ENCODE results near the gene FIP1L1. TPM values are rescaled to one million over a fixed set of nuclear protein-coding genes. Genes with fewer than 3 reads are reported as not detected.
"Not testable (repeated sequence)": the region's sequence is repeated elsewhere in the genome, so short reads cannot be mapped to it uniquely, and the experiment has no call there.

Gene FIP1L1, protein sequence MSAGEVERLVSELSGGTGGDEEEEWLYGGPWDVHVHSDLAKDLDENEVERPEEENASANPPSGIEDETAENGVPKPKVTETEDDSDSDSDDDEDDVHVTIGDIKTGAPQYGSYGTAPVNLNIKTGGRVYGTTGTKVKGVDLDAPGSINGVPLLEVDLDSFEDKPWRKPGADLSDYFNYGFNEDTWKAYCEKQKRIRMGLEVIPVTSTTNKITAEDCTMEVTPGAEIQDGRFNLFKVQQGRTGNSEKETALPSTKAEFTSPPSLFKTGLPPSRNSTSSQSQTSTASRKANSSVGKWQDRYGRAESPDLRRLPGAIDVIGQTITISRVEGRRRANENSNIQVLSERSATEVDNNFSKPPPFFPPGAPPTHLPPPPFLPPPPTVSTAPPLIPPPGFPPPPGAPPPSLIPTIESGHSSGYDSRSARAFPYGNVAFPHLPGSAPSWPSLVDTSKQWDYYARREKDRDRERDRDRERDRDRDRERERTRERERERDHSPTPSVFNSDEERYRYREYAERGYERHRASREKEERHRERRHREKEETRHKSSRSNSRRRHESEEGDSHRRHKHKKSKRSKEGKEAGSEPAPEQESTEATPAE
- total RNA-seq, result 55.8 TPM

DNA sequence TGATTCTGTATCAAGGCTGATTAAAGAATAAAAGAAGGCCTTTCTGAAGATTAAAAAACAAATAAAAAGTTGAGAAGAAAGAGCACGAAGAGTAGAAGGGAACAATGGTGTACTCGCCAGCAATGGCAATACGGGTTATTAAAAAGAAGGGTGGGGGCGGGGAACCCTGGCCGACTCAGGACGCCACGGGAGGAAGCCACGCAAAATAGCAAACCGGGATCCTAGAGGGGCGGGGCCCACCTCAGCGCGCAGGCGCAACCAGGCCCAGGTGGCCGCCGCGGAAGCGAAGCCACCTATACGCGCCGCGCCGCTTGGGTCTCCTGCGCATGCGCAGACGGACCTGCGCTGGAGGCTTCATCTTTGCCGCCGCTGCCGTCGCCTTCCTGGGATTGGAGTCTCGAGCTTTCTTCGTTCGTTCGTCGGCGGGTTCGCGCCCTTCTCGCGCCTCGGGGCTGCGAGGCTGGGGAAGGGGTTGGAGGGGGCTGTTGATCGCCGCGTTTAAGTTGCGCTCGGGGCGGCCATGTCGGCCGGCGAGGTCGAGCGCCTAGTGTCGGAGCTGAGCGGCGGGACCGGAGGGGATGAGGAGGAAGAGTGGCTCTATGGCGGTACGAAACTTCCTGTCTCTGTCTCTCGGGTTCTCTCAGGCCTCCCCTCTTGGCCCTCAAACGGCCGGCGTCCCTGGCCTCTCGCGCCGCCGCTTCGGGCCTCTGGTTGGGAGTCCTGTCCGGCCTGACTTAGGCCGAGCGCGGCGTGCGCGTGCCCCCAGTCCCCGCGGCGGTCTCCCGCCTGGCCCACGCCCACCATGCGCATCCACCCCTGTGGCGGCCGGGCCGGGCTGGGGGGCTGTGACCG is at the start of gene FIP1L1:
TSS of gene FIP1L1 (plus strand) at position 323 of the 852 bp plus-strand sequence. CDS start at position 521, 198 bp downstream.
- peak; percentile 80 for DNase-seq

DNA sequence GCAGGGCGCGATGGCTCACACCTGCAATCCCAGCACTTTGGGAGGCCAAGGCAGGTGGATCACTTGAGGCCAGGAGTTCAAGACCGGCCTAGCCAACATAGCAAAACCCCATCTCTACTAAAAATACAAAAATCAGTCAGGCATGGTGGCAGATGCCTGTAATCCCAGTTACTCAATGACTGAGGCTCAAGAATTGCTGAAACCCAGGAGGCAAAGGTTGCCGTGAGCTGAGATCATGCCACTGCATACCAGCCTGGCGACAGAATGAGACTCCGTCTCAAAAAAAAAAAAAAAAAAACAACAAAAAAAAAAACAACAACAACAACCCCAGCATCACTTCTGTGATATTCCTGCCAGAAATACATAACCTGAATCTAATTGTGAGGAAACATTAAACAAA is 42.5 kb upstream of the FIP1L1 start:
- not testable (repeated sequence) for DNase-seq

- not testable (repeated sequence) for DNase-seq
Measured at GRCh38 chr4:53340145-53340544, 37.3 kb upstream of the FIP1L1 start.

- not testable (repeated sequence) for DNase-seq
Measured at GRCh38 chr4:53346392-53346791, 31.0 kb upstream of the FIP1L1 start.

DNA sequence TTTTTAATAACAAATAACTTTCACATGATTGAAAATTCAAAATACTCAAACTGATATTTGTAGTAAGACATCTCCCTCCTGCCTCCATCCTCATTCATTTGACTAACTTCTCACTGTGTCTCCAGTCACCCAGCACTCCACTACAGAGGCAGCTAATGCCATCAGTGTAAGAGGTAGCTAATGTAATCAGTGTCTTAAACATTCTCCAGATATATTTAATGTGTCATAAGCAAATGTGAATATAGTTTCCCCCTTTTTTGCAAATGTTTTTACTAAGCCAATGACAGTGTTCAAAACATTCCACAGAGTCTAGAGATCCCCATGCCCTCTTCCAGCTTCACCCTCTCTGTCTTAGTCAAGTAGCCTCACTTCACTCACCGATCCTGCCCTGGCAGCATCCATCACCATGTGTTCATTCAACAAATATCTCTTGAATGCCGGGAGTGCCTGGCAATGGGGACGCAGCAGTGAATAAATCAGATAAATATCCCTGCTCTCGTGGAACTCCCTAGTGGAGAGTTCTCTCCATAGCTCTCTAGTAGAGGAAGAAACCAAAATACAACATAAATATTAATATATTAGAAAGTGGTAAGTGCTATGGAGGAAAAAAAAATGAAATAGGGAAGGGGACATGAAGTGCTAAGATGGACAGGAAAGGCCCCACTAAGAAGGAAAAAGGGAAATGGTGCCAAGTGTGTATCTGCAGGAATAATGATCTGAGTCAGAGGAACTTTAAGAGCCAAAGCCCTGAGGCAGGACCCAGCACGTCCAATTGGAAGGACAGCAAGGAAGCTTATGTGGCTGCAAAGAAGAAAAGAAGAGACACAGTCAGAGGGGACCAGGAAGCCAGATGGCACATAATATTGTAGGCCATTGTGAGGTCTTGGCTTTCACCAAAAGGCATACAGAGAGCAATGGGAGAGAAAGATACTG is 30.3 kb upstream of the FIP1L1 start:
- no peak for DNase-seq

DNA sequence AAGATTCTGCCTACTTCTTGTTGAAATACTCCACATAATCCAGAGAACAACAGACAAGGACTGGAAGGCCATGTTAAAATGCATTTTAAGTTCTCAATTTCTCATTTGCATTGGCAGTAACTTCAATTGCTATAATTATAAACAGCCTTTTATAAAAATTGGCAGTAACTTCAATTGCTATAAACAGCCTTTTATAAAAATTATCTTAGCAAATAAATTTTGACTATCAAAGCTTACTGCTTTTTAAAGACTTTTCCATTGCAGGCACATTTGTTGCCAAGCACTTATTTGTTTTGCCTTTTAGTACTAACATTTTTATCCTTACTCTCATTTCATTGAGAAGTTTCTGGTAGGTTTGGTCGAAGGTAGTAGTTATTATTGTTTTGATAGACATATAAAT is 29.4 kb upstream of the FIP1L1 start:
- DNase-seq, result peak; percentile 47

DNA sequence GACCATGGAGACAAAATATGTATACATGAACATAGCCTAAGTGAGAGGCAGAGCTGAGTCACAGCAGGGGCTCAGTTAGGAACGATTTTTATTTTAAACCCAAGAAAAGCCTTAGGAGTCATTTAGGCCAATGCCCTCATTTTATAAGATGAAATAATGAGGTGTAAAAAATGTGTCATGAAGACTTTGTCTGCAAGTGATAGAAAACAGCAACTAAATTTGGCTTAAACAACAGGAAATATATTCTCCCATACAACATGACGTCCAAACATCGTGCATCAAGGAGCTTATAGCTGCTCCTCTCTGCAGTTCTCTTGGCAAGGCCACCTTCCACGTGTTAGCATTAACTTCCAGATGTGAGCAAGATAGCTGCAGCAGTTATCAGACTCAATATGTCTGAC is 28.4 kb upstream of the FIP1L1 start:
- peak; percentile 84 for DNase-seq

- DNase-seq, result no peak
Measured at GRCh38 chr4:53354012-53354722, 23.3 kb upstream of the FIP1L1 start.

DNA sequence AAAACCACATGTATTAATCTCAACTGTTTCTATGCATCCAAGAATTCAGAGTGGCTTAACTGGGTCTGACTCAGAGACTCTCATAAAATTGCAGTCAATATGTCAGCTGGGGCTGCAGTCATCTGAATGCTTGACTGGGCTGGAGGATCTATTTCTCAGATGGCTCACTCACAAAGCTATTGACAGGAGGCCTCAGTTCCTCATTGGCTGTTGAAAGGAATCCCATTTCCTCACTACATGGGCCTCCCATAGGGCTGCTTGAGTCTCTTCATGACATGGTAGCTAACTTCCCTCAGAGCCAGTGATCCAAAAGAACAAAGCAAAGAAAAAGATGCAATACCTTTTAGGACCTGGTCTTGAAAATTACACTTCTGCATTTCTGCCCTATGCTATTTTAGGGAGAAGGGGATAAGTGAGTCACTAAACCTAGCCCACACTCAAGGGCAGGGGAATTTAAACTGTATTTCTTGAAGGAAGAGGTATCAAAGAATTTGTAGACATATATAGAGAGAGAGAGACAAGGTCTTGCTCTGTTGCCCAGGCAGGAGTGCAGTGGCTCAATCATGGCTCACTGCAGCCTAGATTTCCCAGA is 21.4 kb upstream of the FIP1L1 start:
- DNase-seq, result no peak

- DNase-seq, result no peak
Measured at GRCh38 chr4:53361451-53361850, 16.0 kb upstream of the FIP1L1 start.

DNA sequence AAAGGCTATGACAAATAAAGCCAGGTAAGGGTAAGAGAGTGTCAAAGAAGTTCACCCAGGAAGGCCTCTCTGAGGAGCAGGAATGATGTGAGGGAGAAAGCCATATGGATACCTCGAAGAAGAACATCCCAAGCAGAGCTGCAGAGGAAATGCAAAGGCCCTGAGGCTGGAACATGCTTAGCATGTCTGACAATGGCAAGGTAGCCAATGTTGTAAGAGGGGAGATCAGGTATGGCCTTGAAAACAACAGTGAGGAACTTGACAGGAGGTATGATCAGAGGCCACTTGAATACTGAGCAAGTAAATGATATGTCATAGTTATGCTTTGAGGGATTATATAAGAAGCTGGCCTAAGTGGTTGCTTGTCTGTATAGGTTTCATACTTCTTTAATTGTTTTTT is 15.3 kb upstream of the FIP1L1 start:
- no peak for DNase-seq

- no peak for DNase-seq
Measured at GRCh38 chr4:53364624-53365023, 12.8 kb upstream of the FIP1L1 start.

DNA sequence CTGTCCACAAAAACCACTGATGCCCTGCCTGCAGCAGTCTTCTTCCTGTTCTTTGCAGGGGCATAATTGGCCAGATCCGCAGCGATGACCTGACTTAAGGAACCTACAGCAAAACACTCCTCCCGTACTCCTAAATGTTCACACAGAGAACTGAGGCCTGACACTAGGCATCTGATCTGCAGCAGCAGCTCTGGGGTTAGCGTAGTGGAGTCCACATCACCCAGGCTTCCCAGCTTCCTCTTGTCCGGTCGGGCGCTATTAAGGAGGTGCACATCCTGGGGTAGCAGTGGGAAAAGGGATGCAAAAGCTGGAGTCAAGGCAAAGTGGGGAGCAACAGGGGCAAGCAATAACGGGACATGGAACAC is 12.3 kb upstream of the FIP1L1 start:
- no peak for DNase-seq

GRCh38 chr4:53365486-53366300 is 11.7 kb upstream of the FIP1L1 start, which contains the start of gene SCFD2:
TSS of gene SCFD2 (minus strand) at chr4:53366061.
- peak; percentile 95 for DNase-seq

DNA sequence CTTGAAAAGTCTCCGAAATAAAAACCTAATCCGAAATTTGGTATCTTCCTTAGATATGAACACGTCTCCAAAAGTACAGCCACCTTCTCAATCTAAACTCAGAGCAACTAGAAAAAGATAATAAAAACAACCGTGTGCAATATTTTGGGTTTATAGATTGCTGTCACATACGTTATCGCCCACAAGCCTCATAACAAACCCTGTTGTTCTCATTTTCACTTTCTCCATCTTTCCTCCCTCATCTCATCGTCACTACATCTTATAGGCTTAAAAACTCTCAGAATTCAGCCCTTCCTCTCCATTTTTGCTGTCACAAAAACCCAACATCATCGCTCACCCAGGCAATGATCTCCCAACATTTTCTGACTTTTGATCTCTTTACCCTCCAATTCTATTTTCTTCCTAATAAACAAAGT is 11.1 kb upstream of the FIP1L1 start:
- no peak for DNase-seq

DNA sequence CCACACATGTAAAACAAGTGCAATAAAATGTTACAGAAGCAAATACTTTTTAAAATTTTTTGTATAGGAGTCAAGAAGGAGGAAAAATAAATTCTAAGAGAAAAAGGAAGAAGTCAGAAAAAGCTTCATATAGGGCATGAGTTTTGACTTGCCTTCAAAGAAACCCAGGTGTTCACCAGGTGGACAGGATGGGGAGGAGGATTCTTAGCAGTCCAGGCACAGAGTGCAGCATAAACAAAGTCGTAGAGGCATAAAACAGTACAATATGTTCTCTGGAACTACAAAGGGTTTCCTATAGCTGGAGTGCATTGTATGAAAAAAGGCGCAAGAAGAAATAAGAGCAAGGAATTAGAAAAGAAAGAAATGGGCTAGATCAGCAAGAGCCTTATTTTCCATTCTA is 9.7 kb upstream of the FIP1L1 start:
- DNase-seq, result no peak

GRCh38 chr4:53371049-53371448 is 6.4 kb upstream of the FIP1L1 start:
- no peak for DNase-seq

DNA sequence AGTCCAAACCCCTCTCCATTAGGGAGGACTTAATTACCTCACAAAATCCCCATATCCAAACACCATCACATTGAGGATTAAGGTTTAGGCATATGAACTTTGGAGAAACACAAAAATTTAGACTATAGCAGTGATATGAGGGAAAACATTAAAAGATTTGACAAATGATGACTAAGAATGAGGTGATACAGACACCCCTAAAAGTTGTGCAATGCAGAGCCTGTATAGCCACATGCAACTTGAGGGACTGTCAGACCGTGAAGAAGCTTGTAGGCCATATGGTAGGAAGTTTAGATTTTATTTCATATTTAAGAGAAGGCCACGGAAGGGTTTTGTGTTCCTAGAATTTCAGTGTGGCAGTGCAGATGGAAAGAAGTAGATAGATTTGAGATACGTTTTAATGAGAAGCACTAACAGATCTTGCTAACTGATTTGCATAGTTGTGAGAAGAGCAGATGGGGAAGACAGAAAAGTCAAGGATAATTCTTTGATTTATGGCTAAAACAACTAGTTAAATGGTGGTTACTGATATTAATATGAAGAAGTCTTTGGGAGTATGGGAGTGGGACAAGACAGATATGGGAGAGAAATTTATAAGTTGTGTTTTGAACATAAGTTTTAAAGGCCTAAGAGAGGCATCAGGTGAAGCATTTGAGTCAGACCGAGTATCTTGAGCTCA is 5.5 kb upstream of the FIP1L1 start:
- no peak for DNase-seq

DNA sequence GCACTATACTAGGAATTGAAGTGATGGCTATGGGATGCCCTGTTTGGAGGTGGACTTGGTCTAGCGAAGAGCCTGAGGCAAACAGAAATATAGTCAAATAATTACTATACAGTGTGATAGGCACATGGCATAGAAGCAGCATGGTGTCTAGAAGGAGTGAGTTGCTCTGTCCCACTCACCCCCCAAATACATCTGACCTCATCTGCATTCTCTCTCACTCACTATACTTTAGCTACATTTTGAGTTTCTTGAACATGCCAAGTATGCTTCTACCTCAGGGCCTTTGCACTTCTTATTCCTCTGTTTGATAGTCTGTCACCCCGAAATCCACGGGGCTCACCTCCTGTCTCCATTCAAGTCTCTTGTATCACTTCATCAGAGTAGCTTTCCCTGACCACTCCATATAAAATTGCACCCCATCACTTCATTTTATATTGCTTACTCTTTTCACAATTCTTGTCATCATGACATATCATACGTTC is 2.6 kb upstream of the FIP1L1 start:
- DNase-seq, result no peak

Data from skin of body (tissue), 2 donors.